ENCODE data around the gene VTI1A. TPM values are rescaled to one million over a fixed set of nuclear protein-coding genes. Genes with fewer than 3 reads are reported as not detected.

Gene VTI1A
- total RNA-seq, 3 donors from 2014 or later, result 53.7 to 65.6 (median 59.2) TPM

DNA sequence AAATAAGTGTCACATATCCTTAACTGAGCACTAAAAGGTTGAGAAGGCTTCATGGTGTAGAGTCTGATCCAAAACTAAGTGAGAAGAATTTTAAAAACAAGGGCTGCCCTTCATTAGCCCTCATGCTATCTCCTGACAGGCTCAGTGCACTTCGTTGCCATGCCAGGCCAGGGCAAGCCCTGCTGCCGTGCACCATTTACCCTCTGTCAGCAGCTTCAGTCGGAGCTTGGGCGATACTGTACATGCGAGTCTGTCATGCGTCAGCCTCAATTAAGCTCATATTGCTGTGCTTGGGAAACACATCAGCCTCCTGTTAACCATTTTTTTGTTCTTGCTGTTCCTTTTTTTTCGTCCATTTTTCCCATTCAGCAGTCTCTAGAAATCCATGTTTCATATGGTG, 166.6 kb downstream of the VTI1A start:
- no peak for DNase-seq (ENCODE audit: low spot score in 2 of 2)
- H3K9me3 ChIP-seq, result no peaks in the 10 kb centered on the region
- no peaks in the 10 kb centered on the region for H3K4me1 ChIP-seq
- no peak overlapping the region for H3K27ac ChIP-seq
- TF ChIP-seq, protein P1, sequence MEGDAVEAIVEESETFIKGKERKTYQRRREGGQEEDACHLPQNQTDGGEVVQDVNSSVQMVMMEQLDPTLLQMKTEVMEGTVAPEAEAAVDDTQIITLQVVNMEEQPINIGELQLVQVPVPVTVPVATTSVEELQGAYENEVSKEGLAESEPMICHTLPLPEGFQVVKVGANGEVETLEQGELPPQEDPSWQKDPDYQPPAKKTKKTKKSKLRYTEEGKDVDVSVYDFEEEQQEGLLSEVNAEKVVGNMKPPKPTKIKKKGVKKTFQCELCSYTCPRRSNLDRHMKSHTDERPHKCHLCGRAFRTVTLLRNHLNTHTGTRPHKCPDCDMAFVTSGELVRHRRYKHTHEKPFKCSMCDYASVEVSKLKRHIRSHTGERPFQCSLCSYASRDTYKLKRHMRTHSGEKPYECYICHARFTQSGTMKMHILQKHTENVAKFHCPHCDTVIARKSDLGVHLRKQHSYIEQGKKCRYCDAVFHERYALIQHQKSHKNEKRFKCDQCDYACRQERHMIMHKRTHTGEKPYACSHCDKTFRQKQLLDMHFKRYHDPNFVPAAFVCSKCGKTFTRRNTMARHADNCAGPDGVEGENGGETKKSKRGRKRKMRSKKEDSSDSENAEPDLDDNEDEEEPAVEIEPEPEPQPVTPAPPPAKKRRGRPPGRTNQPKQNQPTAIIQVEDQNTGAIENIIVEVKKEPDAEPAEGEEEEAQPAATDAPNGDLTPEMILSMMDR (IDR thresholded peaks at IDR 0.05), result no peak
- TF ChIP-seq POLR2A (IDR thresholded peaks at IDR 0.05) (no peak), POLR2AphosphoS5 (IDR thresholded peaks at IDR 0.05) (no peak)
- H3K27me3 ChIP-seq, result no peaks in the 10 kb centered on the region
- H3K4me3 ChIP-seq, result no peak overlapping the region
- H3K36me3 ChIP-seq, result no peaks in the 10 kb centered on the region
- intact Hi-C loops (cut with DNase I; ENCODE audit: low total_unique reads), result no loop called here

DNA sequence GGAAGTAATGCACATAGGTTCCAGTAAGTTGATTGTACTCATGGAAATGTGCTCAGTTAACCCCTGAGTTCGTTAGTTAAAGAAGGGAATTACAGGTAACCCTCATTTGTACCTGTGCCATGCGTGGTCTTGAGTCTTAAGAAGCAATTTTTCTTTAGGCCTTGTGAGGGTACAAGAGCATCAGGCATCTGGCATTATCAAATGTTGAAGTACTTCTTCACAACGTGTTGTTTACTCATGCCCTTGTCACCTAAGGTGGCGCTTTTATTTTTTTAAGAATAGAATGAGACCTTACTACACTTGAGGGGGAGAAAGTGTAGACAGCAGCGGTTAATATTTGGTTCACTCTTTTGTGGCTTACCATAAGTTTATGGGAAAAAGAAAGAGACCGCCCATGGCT, 167.1 kb downstream of the VTI1A start:
- no peak for TF ChIP-seq POLR2AphosphoS5 (IDR thresholded peaks at IDR 0.05)
- TF ChIP-seq, protein P1 (IDR thresholded peaks at IDR 0.05), result no peak
- no peaks in the 10 kb centered on the region for H3K27me3 ChIP-seq
- H3K27ac ChIP-seq, result no peak overlapping the region

DNA sequence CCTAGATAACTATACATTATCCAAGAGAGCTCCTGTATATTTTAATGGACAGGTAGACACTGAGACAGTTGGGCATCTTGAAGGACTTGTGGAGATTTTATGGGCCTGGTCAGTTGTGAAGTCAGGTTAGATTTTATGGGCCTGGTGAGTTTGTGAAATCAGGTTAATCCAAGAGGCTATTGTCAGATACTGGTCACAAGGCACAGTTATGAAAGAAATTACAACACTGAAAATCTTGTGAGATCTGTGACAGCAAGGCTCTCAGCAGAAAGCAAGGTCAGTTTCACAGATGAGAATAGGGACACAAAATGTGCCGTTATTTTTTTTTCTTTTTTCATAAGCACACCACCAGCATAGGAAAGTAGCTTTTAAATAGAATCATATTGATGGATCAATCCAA, 167.6 kb downstream of the VTI1A start:
- TF ChIP-seq, protein P1 (IDR thresholded peaks at IDR 0.05), result no peak
- TF ChIP-seq POLR2A (IDR thresholded peaks at IDR 0.05) (no peak), POLR2AphosphoS5 (IDR thresholded peaks at IDR 0.05) (no peak)
- no peak overlapping the region for H3K4me3 ChIP-seq
- H3K27ac ChIP-seq, result no peak overlapping the region
- H3K9me3 ChIP-seq, result no peaks in the 10 kb centered on the region
- intact Hi-C loops (cut with DNase I; ENCODE audit: low total_unique reads), result no loop called here
- no peak for DNase-seq (ENCODE audit: low spot score in 2 of 2)
- no peaks in the 10 kb centered on the region for H3K36me3 ChIP-seq
- H3K4me1 ChIP-seq, result no peaks in the 10 kb centered on the region
- no peaks in the 10 kb centered on the region for H3K27me3 ChIP-seq

More for the DNA sequence above, 167.1 kb downstream of the VTI1A start:
- no peaks in the 10 kb centered on the region for H3K4me1 ChIP-seq
- no peaks in the 10 kb centered on the region for H3K36me3 ChIP-seq
- H3K4me3 ChIP-seq, result no peak overlapping the region
- no peaks in the 10 kb centered on the region for H3K9me3 ChIP-seq
- DNase-seq (ENCODE audit: low spot score in 2 of 2), result no peak
- intact Hi-C loops (cut with DNase I; ENCODE audit: low total_unique reads), result no loop called here

DNA sequence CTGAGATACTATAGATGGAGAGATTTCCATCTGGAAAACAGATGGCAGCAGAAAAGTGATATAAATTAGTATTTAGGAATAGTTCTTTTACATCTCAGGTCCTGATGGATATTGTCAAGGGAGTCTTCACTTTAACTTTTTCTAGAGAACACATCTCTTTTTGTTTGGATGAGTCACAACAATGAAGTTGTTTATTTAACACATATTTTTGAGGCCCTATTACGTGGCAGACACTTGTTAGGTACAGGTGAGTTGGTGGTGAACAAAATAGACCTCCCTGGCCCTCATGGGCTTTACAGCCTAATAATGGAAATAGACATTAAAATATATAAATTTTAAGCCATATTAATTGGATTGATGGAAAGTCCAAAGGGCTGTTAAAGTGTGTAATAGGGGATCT, 168.3 kb downstream of the VTI1A start:
- DNase-seq (ENCODE audit: low spot score in 2 of 2), result no peak
- Histone ChIP-seq H3K27ac (no peak overlapping the region), H3K27me3 (no peaks in the 10 kb centered on the region), H3K4me1 (no peaks in the 10 kb centered on the region), H3K36me3 (no peaks in the 10 kb centered on the region), H3K9me3 (no peaks in the 10 kb centered on the region), H3K4me3 (no peak overlapping the region)
- TF ChIP-seq POLR2AphosphoS5 (IDR thresholded peaks at IDR 0.05) (no peak), POLR2A (IDR thresholded peaks at IDR 0.05) (no peak)
- TF ChIP-seq, protein P1 (IDR thresholded peaks at IDR 0.05), result no peak
- intact Hi-C loops (cut with DNase I; ENCODE audit: low total_unique reads), result no loop called here

DNA sequence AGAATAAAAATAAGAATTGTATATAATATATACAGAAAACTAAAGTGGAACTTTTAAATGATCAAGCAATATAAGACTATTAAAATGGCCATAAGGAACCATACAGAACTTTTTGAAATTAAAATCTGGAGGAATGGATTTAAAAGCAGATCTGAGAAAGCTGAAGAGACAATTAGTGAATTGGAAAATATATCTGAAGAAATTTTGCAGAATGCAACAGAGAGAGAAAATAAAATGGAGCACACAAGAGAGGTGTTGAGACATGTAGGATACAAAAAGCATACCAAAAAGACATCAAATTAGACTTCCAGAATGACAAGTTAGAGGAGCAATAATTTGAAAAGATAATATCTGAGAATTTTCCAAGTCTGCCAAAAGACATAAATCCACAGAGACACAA, 169.6 kb downstream of the VTI1A start:
- no peak for DNase-seq (ENCODE audit: low spot score in 2 of 2)
- H3K36me3 ChIP-seq, result no peaks in the 10 kb centered on the region
- intact Hi-C loops (cut with DNase I; ENCODE audit: low total_unique reads), result no loop called here
- no peaks in the 10 kb centered on the region for H3K9me3 ChIP-seq
- H3K4me3 ChIP-seq, result no peak overlapping the region
- no peak overlapping the region for H3K27ac ChIP-seq
- H3K4me1 ChIP-seq, result no peaks in the 10 kb centered on the region
- H3K27me3 ChIP-seq, result no peaks in the 10 kb centered on the region
- TF ChIP-seq POLR2AphosphoS5 (IDR thresholded peaks at IDR 0.05) (no peak), POLR2A (IDR thresholded peaks at IDR 0.05) (no peak)
- TF ChIP-seq, protein P1 (IDR thresholded peaks at IDR 0.05), result no peak

All from breast epithelium (tissue), 4 donors.